Body of pancreas (tissue), 4 donors: ENCODE results near the gene CFP.

Experiments used
- POLR2A ChIP-seq, 3 donors: fragments of 450-650 bp; IDR thresholded peaks; one replicate each; pipeline ENCODE4 v1.6.1; 2016; ENCODE audit warnings: antibody characterized with exemption in 3 of 3, mild to moderate bottlenecking in 2 of 3
- TF ChIP-seq, protein P1 (sequence below), 7 experiments: fragments of 450-650 bp in 4 of 7; fragments of 200-600 bp in 3 of 7; sonication (generic) in 3 of 7; IDR thresholded peaks; one replicate each; pipeline ENCODE4 v1.5.1; 2016 to 2019; ENCODE audit warnings: antibody characterized with exemption in 7 of 7

DNA sequence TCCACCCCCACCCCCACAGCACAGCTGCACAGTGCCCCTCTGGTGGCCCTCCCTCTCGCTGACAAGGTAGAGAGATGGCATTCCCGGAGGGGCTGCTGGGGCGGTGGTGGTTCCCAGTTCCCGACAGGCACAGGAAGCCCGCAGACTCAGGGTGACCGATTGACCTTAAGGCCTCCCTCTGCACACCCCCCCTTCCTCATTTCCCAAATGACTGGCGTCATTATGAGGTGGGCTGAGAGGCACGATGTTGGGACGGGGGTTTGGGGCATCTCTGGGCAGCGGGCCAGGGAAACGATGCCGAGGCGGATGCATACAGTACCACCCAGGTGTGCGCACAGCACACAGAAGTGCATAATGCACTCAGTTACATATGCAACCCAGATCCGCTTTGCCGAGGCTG lies 51.0 kb downstream of the CFP start:
- TF ChIP-seq POLR2A (IDR thresholded peaks at IDR 0.05) = no peak
- TF ChIP-seq, protein P1, sequence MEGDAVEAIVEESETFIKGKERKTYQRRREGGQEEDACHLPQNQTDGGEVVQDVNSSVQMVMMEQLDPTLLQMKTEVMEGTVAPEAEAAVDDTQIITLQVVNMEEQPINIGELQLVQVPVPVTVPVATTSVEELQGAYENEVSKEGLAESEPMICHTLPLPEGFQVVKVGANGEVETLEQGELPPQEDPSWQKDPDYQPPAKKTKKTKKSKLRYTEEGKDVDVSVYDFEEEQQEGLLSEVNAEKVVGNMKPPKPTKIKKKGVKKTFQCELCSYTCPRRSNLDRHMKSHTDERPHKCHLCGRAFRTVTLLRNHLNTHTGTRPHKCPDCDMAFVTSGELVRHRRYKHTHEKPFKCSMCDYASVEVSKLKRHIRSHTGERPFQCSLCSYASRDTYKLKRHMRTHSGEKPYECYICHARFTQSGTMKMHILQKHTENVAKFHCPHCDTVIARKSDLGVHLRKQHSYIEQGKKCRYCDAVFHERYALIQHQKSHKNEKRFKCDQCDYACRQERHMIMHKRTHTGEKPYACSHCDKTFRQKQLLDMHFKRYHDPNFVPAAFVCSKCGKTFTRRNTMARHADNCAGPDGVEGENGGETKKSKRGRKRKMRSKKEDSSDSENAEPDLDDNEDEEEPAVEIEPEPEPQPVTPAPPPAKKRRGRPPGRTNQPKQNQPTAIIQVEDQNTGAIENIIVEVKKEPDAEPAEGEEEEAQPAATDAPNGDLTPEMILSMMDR (IDR thresholded peaks at IDR 0.05) = no peak
